ENCODE data around the gene P4HB. TPM values are rescaled to one million over a fixed set of nuclear protein-coding genes. Genes with fewer than 3 reads are reported as not detected.

The P4HB gene
- total RNA-seq, 1 experiment from 2014 or later: 958 TPM

- H3K9me3 Mint-ChIP-seq (ENCODE audit: unreplicated experiment): no peaks in the 10 kb centered on the region
- H3K36me3 Mint-ChIP-seq (ENCODE audit: insufficient read depth, unreplicated experiment): peaks cover 100% of the 10 kb centered on the region
- no peak for DNase-seq
- BruUV-seq (replicated peaks): no TSS peak
- ChIA-PET CTCF (no interaction called here), POLR2A (no interaction called here)
- peaks cover 9% of the 10 kb centered on the region for H3K36me3 ChIP-seq (ENCODE audit: control insufficient read depth, insufficient read depth, low read length)
- intact Hi-C loops (cut with micrococcal nuclease; ENCODE audit: unreplicated experiment): no loop called here
- TF ChIP-seq CTCF (IDR thresholded peaks at IDR 0.05; ENCODE audit: insufficient read depth in 1 of 2, low read depth in 1 of 2, low read length in 1 of 2, severe bottlenecking in 1 of 2, unreplicated experiment in 1 of 2): no peak
- H3K27me3 ChIP-seq (replicated peaks; ENCODE audit: control insufficient read depth, insufficient read depth, low read length): no peaks in the 10 kb centered on the region
- no peaks in the 10 kb centered on the region for H3K27me3 Mint-ChIP-seq (ENCODE audit: insufficient read depth, unreplicated experiment)
- peaks cover 1% of the 10 kb centered on the region for H3K4me1 ChIP-seq
- no peak overlapping the region for H3K4me3 Mint-ChIP-seq (ENCODE audit: unreplicated experiment)
- H3K4me3 ChIP-seq (ENCODE audit: low read depth, low read length): no peak overlapping the region
- no peaks in the 10 kb centered on the region for H3K4me1 Mint-ChIP-seq (ENCODE audit: low read depth, unreplicated experiment)
- H3K27ac Mint-ChIP-seq (ENCODE audit: unreplicated experiment): no peak overlapping the region
- no peaks in the 10 kb centered on the region for H3K9me3 ChIP-seq
Observed at GRCh38 chr17:81884520-81884919, 24.2 kb upstream of the P4HB start.

GRCh38 chr17:81879121-81879520 lies 18.8 kb upstream of the P4HB start:
- H3K4me3 Mint-ChIP-seq (ENCODE audit: unreplicated experiment): no peak overlapping the region
- H3K27me3 Mint-ChIP-seq (ENCODE audit: insufficient read depth, unreplicated experiment): no peaks in the 10 kb centered on the region
- Histone ChIP-seq H3K9me3 (no peaks in the 10 kb centered on the region), H3K36me3 (ENCODE audit: control insufficient read depth, insufficient read depth, low read length) (peaks cover 3% of the 10 kb centered on the region), H3K4me1 (no peaks in the 10 kb centered on the region), H3K27me3 (replicated peaks; ENCODE audit: control insufficient read depth, insufficient read depth, low read length) (no peaks in the 10 kb centered on the region), H3K4me3 (ENCODE audit: low read depth, low read length) (no peak overlapping the region)
- intact Hi-C loops (cut with micrococcal nuclease; ENCODE audit: unreplicated experiment): no loop called here
- POLR2A ChIA-PET: no interaction called here
- H3K27ac Mint-ChIP-seq (ENCODE audit: unreplicated experiment): no peak overlapping the region
- H3K4me1 Mint-ChIP-seq (ENCODE audit: low read depth, unreplicated experiment): no peaks in the 10 kb centered on the region
- peaks cover 90% of the 10 kb centered on the region for H3K36me3 Mint-ChIP-seq (ENCODE audit: insufficient read depth, unreplicated experiment)
- CTCF ChIA-PET: no interaction called here
- no peak for TF ChIP-seq CTCF (IDR thresholded peaks at IDR 0.05; ENCODE audit: insufficient read depth in 1 of 2, low read depth in 1 of 2, low read length in 1 of 2, severe bottlenecking in 1 of 2, unreplicated experiment in 1 of 2)
- no TSS peak for BruUV-seq (replicated peaks)
- DNase-seq: no peak
- H3K9me3 Mint-ChIP-seq (ENCODE audit: unreplicated experiment): no peaks in the 10 kb centered on the region

- ChIA-PET CTCF (no interaction called here), POLR2A (no interaction called here)
- no peaks in the 10 kb centered on the region for H3K9me3 ChIP-seq
- Mint-ChIP-seq H3K27ac (ENCODE audit: unreplicated experiment) (no peak overlapping the region), H3K4me1 (ENCODE audit: low read depth, unreplicated experiment) (no peaks in the 10 kb centered on the region), H3K9me3 (ENCODE audit: unreplicated experiment) (no peaks in the 10 kb centered on the region), H3K4me3 (ENCODE audit: unreplicated experiment) (no peak overlapping the region), H3K27me3 (ENCODE audit: insufficient read depth, unreplicated experiment) (no peaks in the 10 kb centered on the region), H3K36me3 (ENCODE audit: insufficient read depth, unreplicated experiment) (peaks cover 89% of the 10 kb centered on the region)
- no peak for TF ChIP-seq CTCF (IDR thresholded peaks at IDR 0.05; ENCODE audit: insufficient read depth in 1 of 2, low read depth in 1 of 2, low read length in 1 of 2, severe bottlenecking in 1 of 2, unreplicated experiment in 1 of 2)
- no TSS peak for BruUV-seq (replicated peaks)
- no peaks in the 10 kb centered on the region for H3K4me1 ChIP-seq
- intact Hi-C loops (cut with micrococcal nuclease; ENCODE audit: unreplicated experiment): no loop called here
- no peak for DNase-seq
- peaks cover 3% of the 10 kb centered on the region; the same call in 1 of the 2 replicates for H3K36me3 ChIP-seq (ENCODE audit: control insufficient read depth, insufficient read depth, low read length)
- no peak overlapping the region for H3K4me3 ChIP-seq (ENCODE audit: low read depth, low read length)
- no peaks in the 10 kb centered on the region for H3K27me3 ChIP-seq (replicated peaks; ENCODE audit: control insufficient read depth, insufficient read depth, low read length)
Observed at GRCh38 chr17:81878294-81878693, 18.0 kb upstream of the P4HB start.

Data from Caco-2 (cell line).